H9 (cell line): ENCODE measurements around the gene ST3GAL6. TPM values are rescaled to one million over a fixed set of nuclear protein-coding genes. Genes with fewer than 3 reads are reported as not detected.

Source experiments
- DNase-seq: peaks from one replicate; pipeline ENCODE4 v3.0.0-alpha.2; 2017
- H2AFZ ChIP-seq: one replicate; pipeline ENCODE4 v1.6.1; 2013; ENCODE audit warnings: mild to moderate bottlenecking, low read length, control low read depth, moderate library complexity
- H2AK5ac ChIP-seq: 2 replicates; pipeline ENCODE4 v1.6.1; 2013; ENCODE audit warnings: low read length, control low read depth, mixed read lengths; ENCODE audit not compliant: insufficient read length
- H2BK120ac ChIP-seq: one replicate; pipeline ENCODE4 v1.6.1; 2013; ENCODE audit warnings: low read depth, mild to moderate bottlenecking, low read length, control low read depth, inconsistent platforms; ENCODE audit not compliant: poor library complexity, severe bottlenecking
- H2BK12ac ChIP-seq: 2 replicates; pipeline ENCODE4 v1.6.1; 2013; ENCODE audit warnings: low read length, control low read depth, mixed read lengths, low read depth; ENCODE audit not compliant: insufficient read length
- H2BK15ac ChIP-seq: 2 replicates; pipeline ENCODE4 v1.6.1; 2013; ENCODE audit warnings: low read depth, low read length, control low read depth
- H2BK20ac ChIP-seq: one replicate; pipeline ENCODE4 v1.6.1; 2013; ENCODE audit warnings: low read depth, mild to moderate bottlenecking, low read length, control low read depth, inconsistent platforms; ENCODE audit not compliant: poor library complexity, severe bottlenecking
- H2BK5ac ChIP-seq: 2 replicates; pipeline ENCODE4 v1.6.1; 2013; ENCODE audit warnings: low read length, control low read depth, mixed read lengths; ENCODE audit not compliant: insufficient read length
- H3K14ac ChIP-seq: 2 replicates; pipeline ENCODE4 v1.6.1; 2013; ENCODE audit warnings: low read length, control low read depth; ENCODE audit not compliant: insufficient read depth
- H3K18ac ChIP-seq: 2 replicates; pipeline ENCODE4 v1.6.1; 2013; ENCODE audit warnings: low read depth, mild to moderate bottlenecking, mixed read lengths, low read length, control low read depth; ENCODE audit not compliant: insufficient read length
- H3K23ac ChIP-seq: 2 replicates; pipeline ENCODE4 v1.6.1; 2013; ENCODE audit warnings: low read length, control low read depth, mixed read lengths, low read depth; ENCODE audit not compliant: insufficient read length
- H3K23me2 ChIP-seq: 2 replicates; pipeline ENCODE4 v1.6.1; 2013; ENCODE audit warnings: low read depth, mild to moderate bottlenecking, mixed read lengths, low read length, control low read depth; ENCODE audit not compliant: insufficient read length, poor library complexity, severe bottlenecking
- H3K27ac ChIP-seq: 2 replicates; pipeline ENCODE4 v1.5.1; 2013; ENCODE audit warnings: low read length, control low read depth, mixed read lengths, low read depth; ENCODE audit not compliant: insufficient read length
- H3K27me3 ChIP-seq: 2 replicates; pipeline ENCODE4 v1.6.1; 2013; ENCODE audit warnings: low read length, control low read depth, inconsistent platforms; ENCODE audit not compliant: insufficient read depth
- H3K4ac ChIP-seq: 2 replicates; pipeline ENCODE4 v1.6.1; 2013; ENCODE audit warnings: low read depth, mild to moderate bottlenecking, control low read depth, inconsistent platforms, low read length, moderate library complexity
- H3K4me1 ChIP-seq: 2 replicates; pipeline ENCODE4 v1.6.1; 2013; ENCODE audit warnings: low read length, control low read depth, inconsistent platforms; ENCODE audit not compliant: insufficient read depth
- H3K4me2 ChIP-seq: 2 replicates; pipeline ENCODE4 v1.6.1; 2013; ENCODE audit warnings: low read length, control low read depth, mixed read lengths; ENCODE audit not compliant: insufficient read length, insufficient read depth
- H3K56ac ChIP-seq: 2 replicates; pipeline ENCODE4 v1.6.1; 2013; ENCODE audit warnings: low read depth, mild to moderate bottlenecking, mixed read lengths, low read length, control low read depth; ENCODE audit not compliant: insufficient read length
- H3K79me1 ChIP-seq: 2 replicates; pipeline ENCODE4 v1.6.1; 2013; ENCODE audit warnings: low read depth, mild to moderate bottlenecking, moderate library complexity, low read length, control low read depth, inconsistent platforms; ENCODE audit not compliant: insufficient read depth, poor library complexity, severe bottlenecking
- H3K79me2 ChIP-seq: 2 replicates; pipeline ENCODE4 v1.6.1; 2013; ENCODE audit warnings: low read length, control low read depth, inconsistent platforms; ENCODE audit not compliant: insufficient read depth
- H3K9ac ChIP-seq: 2 replicates; pipeline ENCODE4 v1.6.1; 2013; ENCODE audit warnings: low read length, control low read depth, mixed read lengths; ENCODE audit not compliant: insufficient read length; ENCODE audit errors: extremely low read depth
- H3K9me3 ChIP-seq: one replicate; pipeline ENCODE4 v1.6.1; 2013; ENCODE audit warnings: low read depth, low read length, inconsistent platforms; ENCODE audit not compliant: control insufficient read depth
- H3T11ph ChIP-seq: one replicate; pipeline ENCODE4 v1.6.1; 2013; ENCODE audit warnings: mild to moderate bottlenecking, low read length, control low read depth, inconsistent platforms
- H4K20me1 ChIP-seq: one replicate; pipeline ENCODE4 v1.6.1; 2013; ENCODE audit not compliant: control insufficient read depth, insufficient read length, insufficient read depth
- H4K5ac ChIP-seq: 2 replicates; pipeline ENCODE4 v1.6.1; 2013; ENCODE audit warnings: low read depth, mild to moderate bottlenecking, mixed read lengths, low read length, control low read depth; ENCODE audit not compliant: insufficient read length
- H4K8ac ChIP-seq: replicated peaks from 2 replicates; pipeline ENCODE4 v1.6.1; 2013; ENCODE audit warnings: low read length, control low read depth, mixed read lengths, low read depth; ENCODE audit not compliant: insufficient read length
- H4K91ac ChIP-seq: 2 replicates; pipeline ENCODE4 v1.6.1; 2013; ENCODE audit warnings: low read depth, mild to moderate bottlenecking, moderate library complexity, mixed read lengths, low read length, control low read depth; ENCODE audit not compliant: insufficient read length
- H3K27ac Mint-ChIP-seq, 3 experiments: 2 replicates in 2 of 3; 3 replicates in 1 of 3; pipeline ENCODE4 v1.8.0; 2020 to 2021; ENCODE audit warnings: mixed read lengths in 3 of 3, mild to moderate bottlenecking in 1 of 3, moderate library complexity in 1 of 3
- H3K27me3 Mint-ChIP-seq: 2 replicates; pipeline ENCODE4 v1.8.0; 2021; ENCODE audit warnings: low read depth, mild to moderate bottlenecking, moderate library complexity, mixed read lengths
- H3K36me3 Mint-ChIP-seq, 3 experiments: 2 replicates in 2 of 3; 3 replicates in 1 of 3; pipeline ENCODE4 v1.8.0; 2020 to 2021; ENCODE audit warnings: low read depth in 3 of 3, mixed read lengths in 3 of 3; ENCODE audit not compliant: insufficient read depth in 1 of 3
- H3K4me1 Mint-ChIP-seq, 2 experiments: 2 replicates each; pipeline ENCODE4 v1.8.0; 2020; ENCODE audit warnings: mixed read lengths in 2 of 2
- H3K4me3 Mint-ChIP-seq, 2 experiments: 2 replicates in 1 of 2; 3 replicates in 1 of 2; pipeline ENCODE4 v1.8.0; 2020 to 2021; ENCODE audit warnings: mild to moderate bottlenecking in 2 of 2, mixed read lengths in 2 of 2, moderate library complexity in 1 of 2
- H3K9me3 Mint-ChIP-seq, 2 experiments: 2 replicates in 1 of 2; 3 replicates in 1 of 2; pipeline ENCODE4 v1.8.0; 2020; ENCODE audit warnings: mild to moderate bottlenecking in 2 of 2, mixed read lengths in 2 of 2, moderate library complexity in 1 of 2
- WGBS: extraction: QIAGEN DNeasy Blood & Tissue Kit; methylation state at CpG from one replicate; pipeline ENCODE4 v1.1.7; 2013; ENCODE audit warnings: missing lambda C conversion rate, low lambda C conversion rate, mixed read lengths; ENCODE audit not compliant: insufficient read length; ENCODE audit errors: extremely low coverage; 5-methylcytosine and 5-hydroxymethylcytosine counted together
- total RNA-seq: library from RNA; stranded (reverse); gene quantifications from 2 replicates; pipeline ENCODE4 v1.2.1, GENCODE V29; 2021
- TF ChIP-seq, protein P1 (sequence below): fragments of 200-600 bp; sonication (generic); conservative IDR thresholded peaks from 3 replicates; pipeline ENCODE4 v1.8.0; 2021; ENCODE audit warnings: antibody characterized with exemption, mild to moderate bottlenecking

Gene ST3GAL6
- total RNA-seq, 1 experiment from 2014 or later, result 6.4 TPM

GRCh38 chr3:98728672-98729071, 34.5 kb upstream of the ST3GAL6 start:
- Histone ChIP-seq H3K27me3 (peaks cover 4% of the 10 kb centered on the region; the same call in 1 of the 2 replicates), H3K18ac (no peak overlapping the region), H3K79me1 (no peaks in the 10 kb centered on the region), H3K14ac (no peak overlapping the region), H3K23me2 (peaks cover 20% of the 10 kb centered on the region), H3K56ac (no peak overlapping the region), H3K4me2 (no peak overlapping the region), H2BK5ac (no peak overlapping the region), H2BK20ac (no peak overlapping the region), H2AK5ac (no peak overlapping the region), H4K8ac (no peak overlapping the region), H3K4ac (no peak overlapping the region), H4K20me1 (no peaks in the 10 kb centered on the region), H3K23ac (no peak overlapping the region), H3K4me1 (no peaks in the 10 kb centered on the region), H3K9me3 (no peaks in the 10 kb centered on the region), H4K91ac (no peak overlapping the region), H2BK12ac (no peak overlapping the region), H2BK120ac (no peak overlapping the region), H3K79me2 (no peaks in the 10 kb centered on the region), H3K9ac (no peak overlapping the region), H3K27ac (no peak overlapping the region), H4K5ac (no peak overlapping the region), H2BK15ac (no peak overlapping the region), H2AFZ (no peak overlapping the region), H3T11ph (no peak overlapping the region)
- H3K27ac Mint-ChIP-seq, result no peak overlapping the region; a peak in 1 of 7 replicates
- no peak for DNase-seq
- WGBS, result no CpG with 5 or more reads among the region's 2 CpGs
- TF ChIP-seq, protein P1, sequence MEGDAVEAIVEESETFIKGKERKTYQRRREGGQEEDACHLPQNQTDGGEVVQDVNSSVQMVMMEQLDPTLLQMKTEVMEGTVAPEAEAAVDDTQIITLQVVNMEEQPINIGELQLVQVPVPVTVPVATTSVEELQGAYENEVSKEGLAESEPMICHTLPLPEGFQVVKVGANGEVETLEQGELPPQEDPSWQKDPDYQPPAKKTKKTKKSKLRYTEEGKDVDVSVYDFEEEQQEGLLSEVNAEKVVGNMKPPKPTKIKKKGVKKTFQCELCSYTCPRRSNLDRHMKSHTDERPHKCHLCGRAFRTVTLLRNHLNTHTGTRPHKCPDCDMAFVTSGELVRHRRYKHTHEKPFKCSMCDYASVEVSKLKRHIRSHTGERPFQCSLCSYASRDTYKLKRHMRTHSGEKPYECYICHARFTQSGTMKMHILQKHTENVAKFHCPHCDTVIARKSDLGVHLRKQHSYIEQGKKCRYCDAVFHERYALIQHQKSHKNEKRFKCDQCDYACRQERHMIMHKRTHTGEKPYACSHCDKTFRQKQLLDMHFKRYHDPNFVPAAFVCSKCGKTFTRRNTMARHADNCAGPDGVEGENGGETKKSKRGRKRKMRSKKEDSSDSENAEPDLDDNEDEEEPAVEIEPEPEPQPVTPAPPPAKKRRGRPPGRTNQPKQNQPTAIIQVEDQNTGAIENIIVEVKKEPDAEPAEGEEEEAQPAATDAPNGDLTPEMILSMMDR, result no peak
- H3K4me3 Mint-ChIP-seq, result no peak overlapping the region
- H3K27me3 Mint-ChIP-seq, result peaks cover 30% of the 10 kb centered on the region
- 0 out of 7 replicates have a peak, but pooled peaks cover 0 to 2% (median 0%) of the 10 kb centered on the region in 3 experiments for H3K36me3 Mint-ChIP-seq
- no peaks in the 10 kb centered on the region; a peak in 1 of 5 replicates for H3K9me3 Mint-ChIP-seq
- H3K4me1 Mint-ChIP-seq, result peaks cover 29 to 40% of the 10 kb centered on the region in 2 experiments
